ENCODE data around the gene HCRT.
"Not testable (repeated sequence)": the region's sequence is repeated elsewhere in the genome, so short reads cannot be mapped to it uniquely, and the experiment has no call there.

GRCh38 chr17:42140690-42141089, 44.6 kb downstream of the HCRT start:
- TF ChIP-seq, protein P1, sequence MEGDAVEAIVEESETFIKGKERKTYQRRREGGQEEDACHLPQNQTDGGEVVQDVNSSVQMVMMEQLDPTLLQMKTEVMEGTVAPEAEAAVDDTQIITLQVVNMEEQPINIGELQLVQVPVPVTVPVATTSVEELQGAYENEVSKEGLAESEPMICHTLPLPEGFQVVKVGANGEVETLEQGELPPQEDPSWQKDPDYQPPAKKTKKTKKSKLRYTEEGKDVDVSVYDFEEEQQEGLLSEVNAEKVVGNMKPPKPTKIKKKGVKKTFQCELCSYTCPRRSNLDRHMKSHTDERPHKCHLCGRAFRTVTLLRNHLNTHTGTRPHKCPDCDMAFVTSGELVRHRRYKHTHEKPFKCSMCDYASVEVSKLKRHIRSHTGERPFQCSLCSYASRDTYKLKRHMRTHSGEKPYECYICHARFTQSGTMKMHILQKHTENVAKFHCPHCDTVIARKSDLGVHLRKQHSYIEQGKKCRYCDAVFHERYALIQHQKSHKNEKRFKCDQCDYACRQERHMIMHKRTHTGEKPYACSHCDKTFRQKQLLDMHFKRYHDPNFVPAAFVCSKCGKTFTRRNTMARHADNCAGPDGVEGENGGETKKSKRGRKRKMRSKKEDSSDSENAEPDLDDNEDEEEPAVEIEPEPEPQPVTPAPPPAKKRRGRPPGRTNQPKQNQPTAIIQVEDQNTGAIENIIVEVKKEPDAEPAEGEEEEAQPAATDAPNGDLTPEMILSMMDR (IDR thresholded peaks at IDR 0.05; ENCODE audit: insufficient read depth, low read depth, low read length) = not testable (repeated sequence)
- not testable (repeated sequence) for TF ChIP-seq EZH2 (IDR thresholded peaks at IDR 0.05; ENCODE audit: insufficient read depth, low read length)
